BE2C (cell line): ENCODE measurements around the gene LONRF2.

Experiments used
- DNase-seq: peaks from one replicate; pipeline ENCODE4 v3.0.0-alpha.2; 2020
- H3K27me3 ChIP-seq: fragments of 250-450 bp; sonication (Bioruptor Pico); 2 replicates; pipeline ENCODE4 v1.5.1; 2020; ENCODE audit warnings: mild to moderate bottlenecking
- H3K36me3 ChIP-seq: fragments of 250-450 bp; sonication (Bioruptor Pico); 2 replicates; pipeline ENCODE4 v1.5.1; 2020; ENCODE audit warnings: mild to moderate bottlenecking
- H3K4me1 ChIP-seq: fragments of 250-450 bp; sonication (Bioruptor Pico); 2 replicates; pipeline ENCODE4 v1.5.1; 2020
- H3K4me3 ChIP-seq: 2 replicates; pipeline ENCODE4 v1.5.1; 2011; ENCODE audit warnings: low read depth, low read length
- H3K9me3 ChIP-seq: fragments of 250-450 bp; sonication (Bioruptor Pico); 2 replicates; pipeline ENCODE4 v1.5.1; 2020
- TF ChIP-seq, protein P1 (sequence below): IDR thresholded peaks from 2 replicates; pipeline ENCODE4 v1.5.1; 2012; ENCODE audit warnings: mild to moderate bottlenecking, low read depth, low read length

Gene LONRF2

GRCh38 chr2:100274566-100275199 is 47.6 kb downstream of the LONRF2 start:
- H3K4me3 ChIP-seq, result no peak overlapping the region
- H3K9me3 ChIP-seq, result no peaks in the 10 kb centered on the region
- TF ChIP-seq, protein P1, sequence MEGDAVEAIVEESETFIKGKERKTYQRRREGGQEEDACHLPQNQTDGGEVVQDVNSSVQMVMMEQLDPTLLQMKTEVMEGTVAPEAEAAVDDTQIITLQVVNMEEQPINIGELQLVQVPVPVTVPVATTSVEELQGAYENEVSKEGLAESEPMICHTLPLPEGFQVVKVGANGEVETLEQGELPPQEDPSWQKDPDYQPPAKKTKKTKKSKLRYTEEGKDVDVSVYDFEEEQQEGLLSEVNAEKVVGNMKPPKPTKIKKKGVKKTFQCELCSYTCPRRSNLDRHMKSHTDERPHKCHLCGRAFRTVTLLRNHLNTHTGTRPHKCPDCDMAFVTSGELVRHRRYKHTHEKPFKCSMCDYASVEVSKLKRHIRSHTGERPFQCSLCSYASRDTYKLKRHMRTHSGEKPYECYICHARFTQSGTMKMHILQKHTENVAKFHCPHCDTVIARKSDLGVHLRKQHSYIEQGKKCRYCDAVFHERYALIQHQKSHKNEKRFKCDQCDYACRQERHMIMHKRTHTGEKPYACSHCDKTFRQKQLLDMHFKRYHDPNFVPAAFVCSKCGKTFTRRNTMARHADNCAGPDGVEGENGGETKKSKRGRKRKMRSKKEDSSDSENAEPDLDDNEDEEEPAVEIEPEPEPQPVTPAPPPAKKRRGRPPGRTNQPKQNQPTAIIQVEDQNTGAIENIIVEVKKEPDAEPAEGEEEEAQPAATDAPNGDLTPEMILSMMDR, result no peak
- H3K36me3 ChIP-seq, result no peaks in the 10 kb centered on the region
- no peaks in the 10 kb centered on the region; the same call in 1 of the 2 replicates for H3K4me1 ChIP-seq
- no peaks in the 10 kb centered on the region for H3K27me3 ChIP-seq
- DNase-seq, result no peak

DNA sequence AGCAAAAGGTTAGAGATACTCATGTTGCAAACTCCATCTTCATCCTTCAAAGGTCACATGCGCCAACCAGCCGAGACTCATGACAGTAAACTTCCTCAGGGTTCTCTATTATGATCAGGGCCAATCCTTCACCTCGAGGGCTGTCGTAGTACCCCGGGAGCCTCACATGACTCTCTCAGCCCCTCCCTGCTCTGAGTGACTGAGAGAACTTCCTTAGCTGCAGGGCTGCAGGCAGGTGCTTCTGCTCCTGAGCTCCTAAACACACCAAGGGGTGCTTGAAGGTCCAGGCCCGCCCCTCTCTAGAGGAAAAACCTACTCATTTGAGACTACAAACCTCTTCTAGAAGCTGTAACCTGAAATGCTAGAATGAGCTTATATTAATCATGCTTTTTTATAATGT is 48.2 kb downstream of the LONRF2 start:
- Histone ChIP-seq H3K36me3 (no peaks in the 10 kb centered on the region), H3K4me1 (no peaks in the 10 kb centered on the region; the same call in 1 of the 2 replicates), H3K9me3 (no peaks in the 10 kb centered on the region), H3K27me3 (no peaks in the 10 kb centered on the region), H3K4me3 (no peak overlapping the region)
- TF ChIP-seq, protein P1, result no peak
- no peak for DNase-seq

DNA sequence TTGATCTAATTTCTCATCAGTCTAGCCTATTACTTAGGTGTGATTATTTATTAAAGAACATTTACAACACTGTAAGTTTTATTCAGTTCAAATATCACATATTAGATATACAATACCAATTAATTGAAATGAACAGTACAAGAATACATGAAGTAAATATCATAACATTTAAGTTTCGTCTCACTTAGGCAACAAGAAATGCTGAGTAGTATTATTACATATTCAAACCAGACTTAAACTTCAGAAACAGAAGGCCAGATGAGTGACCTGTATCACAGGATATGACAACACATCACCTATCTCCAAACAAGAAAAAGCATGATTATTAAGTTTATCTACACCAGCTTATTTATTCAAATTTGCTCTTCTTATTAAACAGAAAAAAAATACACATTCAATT is 48.9 kb downstream of the LONRF2 start:
- Histone ChIP-seq H3K9me3 (no peaks in the 10 kb centered on the region), H3K4me3 (no peak overlapping the region), H3K27me3 (no peaks in the 10 kb centered on the region), H3K36me3 (no peaks in the 10 kb centered on the region), H3K4me1 (no peaks in the 10 kb centered on the region; the same call in 1 of the 2 replicates)
- TF ChIP-seq, protein P1, result no peak
- no peak for DNase-seq

- DNase-seq, result peak; percentile 42
- no peaks in the 10 kb centered on the region for H3K36me3 ChIP-seq
- no peaks in the 10 kb centered on the region; the same call in 1 of the 2 replicates for H3K4me1 ChIP-seq
- H3K9me3 ChIP-seq, result no peaks in the 10 kb centered on the region
- TF ChIP-seq, protein P1, result no peak
- no peak overlapping the region for H3K4me3 ChIP-seq
- H3K27me3 ChIP-seq, result no peaks in the 10 kb centered on the region
Observed at GRCh38 chr2:100272841-100273329, 49.4 kb downstream of the LONRF2 start.

DNA sequence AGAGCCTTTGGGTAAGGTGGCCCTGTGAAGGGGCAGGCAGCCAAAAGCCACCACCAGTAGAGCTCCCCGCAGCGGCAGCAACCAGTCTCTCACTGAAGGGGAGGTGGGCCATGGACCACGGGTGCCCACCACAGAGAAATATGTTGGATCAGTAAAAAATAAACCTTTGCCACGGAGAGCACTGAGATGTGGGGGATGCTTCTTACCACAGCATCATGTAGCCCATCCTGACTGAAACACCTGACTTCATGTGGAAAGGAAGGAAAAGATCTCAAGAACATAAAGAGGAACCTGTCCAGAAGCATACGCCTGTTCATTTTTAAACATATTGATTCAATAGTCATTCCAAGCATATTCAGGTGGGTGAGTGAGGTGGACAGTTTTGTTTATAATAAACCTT is 51.1 kb downstream of the LONRF2 start:
- Histone ChIP-seq H3K9me3 (no peaks in the 10 kb centered on the region), H3K27me3 (no peaks in the 10 kb centered on the region), H3K4me1 (no peaks in the 10 kb centered on the region; the same call in 1 of the 2 replicates), H3K36me3 (no peaks in the 10 kb centered on the region), H3K4me3 (no peak overlapping the region)
- TF ChIP-seq, protein P1, result no peak
- no peak for DNase-seq

- no peaks in the 10 kb centered on the region for H3K9me3 ChIP-seq
- no peaks in the 10 kb centered on the region for H3K27me3 ChIP-seq
- TF ChIP-seq, protein P1, result no peak
Observed at GRCh38 chr2:100270381-100271146, 51.7 kb downstream of the LONRF2 start.

More at GRCh38 chr2:100270381-100271146, 51.7 kb downstream of the LONRF2 start:
- no peaks in the 10 kb centered on the region; the same call in 1 of the 2 replicates for H3K4me1 ChIP-seq
- no peaks in the 10 kb centered on the region for H3K36me3 ChIP-seq
- H3K4me3 ChIP-seq, result no peak overlapping the region
- no peak for DNase-seq
